Activated naive CD8-positive, alpha-beta T cell treated with anti-CD3 and anti-CD28 coated beads, Interleukin-2, amount 10 ng/mL, durations not matched to agents 7 days and 5 days (primary cell): Measurements from ENCODE around the gene AHCY. TPM values are rescaled to one million over a fixed set of nuclear protein-coding genes. Genes with fewer than 3 reads are reported as not detected.

ENCODE experiments used
- ATAC-seq: fragments of 150-1000 bp; cut with Tn5 transposase; one replicate; pipeline ENCODE4 v1.10.0; 2021; ENCODE audit warnings: low read depth, moderate library complexity
- POLR2A ChIA-PET: fragments of 350-600 bp; sonication (Branson Sonifier 250); formaldehyde crosslinking; loops from one replicate; lab custom pipeline; 2021; ENCODE audit warnings: antibody characterized with exemption; lab: Charles Lee
- DNase-seq: peaks from one replicate; pipeline ENCODE4 v3.0.0; 2021
- H3K27ac Mint-ChIP-seq: one replicate; pipeline ENCODE4 v1.8.0; 2022; ENCODE audit warnings: mild to moderate bottlenecking, mixed read lengths
- H3K27me3 Mint-ChIP-seq: one replicate; pipeline ENCODE4 v1.8.0; 2022; ENCODE audit warnings: mild to moderate bottlenecking, moderate library complexity, mixed read lengths
- H3K36me3 Mint-ChIP-seq: one replicate; pipeline ENCODE4 v1.8.0; 2021; ENCODE audit warnings: mild to moderate bottlenecking, mixed read lengths
- H3K4me1 Mint-ChIP-seq: one replicate; pipeline ENCODE4 v1.8.0; 2021; ENCODE audit warnings: mixed read lengths
- H3K4me3 Mint-ChIP-seq: one replicate; pipeline ENCODE4 v1.8.0; 2022; ENCODE audit warnings: mild to moderate bottlenecking, moderate library complexity, mixed read lengths
- H3K9me3 Mint-ChIP-seq: one replicate; pipeline ENCODE4 v1.8.0; 2021; ENCODE audit warnings: mixed read lengths
- total RNA-seq, 2 experiments: library from RNA; stranded (reverse); gene quantifications; one replicate each; pipeline ENCODE4 v1.2.3, GENCODE V29; 2021

The AHCY gene
- total RNA-seq, 2 experiments from 2014 or later = 51.8 to 55.0 TPM

- H3K9me3 Mint-ChIP-seq = peaks cover 3% of the 10 kb centered on the region
- DNase-seq (no peak), ATAC-seq (no peak)
- POLR2A ChIA-PET = no interaction called here
- peaks cover 6% of the 10 kb centered on the region for H3K27me3 Mint-ChIP-seq
- H3K4me1 Mint-ChIP-seq = no peaks in the 10 kb centered on the region
- no peak overlapping the region for H3K4me3 Mint-ChIP-seq
- no peak overlapping the region for H3K27ac Mint-ChIP-seq
- H3K36me3 Mint-ChIP-seq = peaks cover under 1% of the 10 kb centered on the region
Observed at GRCh38 chr20:34232494-34233087, 70.6 kb downstream of the AHCY start.

- ATAC-seq = no peak
- Mint-ChIP-seq H3K4me1 (no peaks in the 10 kb centered on the region), H3K27me3 (peaks cover 13% of the 10 kb centered on the region), H3K9me3 (peaks cover 3% of the 10 kb centered on the region), H3K27ac (no peak overlapping the region), H3K4me3 (no peak overlapping the region), H3K36me3 (no peaks in the 10 kb centered on the region)
- DNase-seq = no peak
- POLR2A ChIA-PET = no interaction called here
Observed at GRCh38 chr20:34231634-34232033, 71.5 kb downstream of the AHCY start.

Other genes with a start within 250 kb of the AHCY start
- 10 to 100 TPM; 82.4 to 85.0 TPM for gene EIF2S2, start 191.1 kb downstream of the AHCY start, total RNA-seq
- gene ASIP, start 61.9 kb downstream of the AHCY start, total RNA-seq = not detected
- gene ITCH, start 59.9 kb upstream of the AHCY start, total RNA-seq = 10 to 100 TPM; 57.4 to 59.7 TPM
- 10 to 100 TPM; 91.2 to 96.8 TPM for gene DYNLRB1, start 213.1 kb upstream of the AHCY start, total RNA-seq